Activated CD4-positive, alpha-beta T cell treated with anti-CD3 and anti-CD28 coated beads, Interleukin-2, amount 50 U/mL, for 16 hours (primary cell): ENCODE results near the gene RBFOX2.
A peak's percentile ranks its signal among the peaks of the same experiment; 100 is the strongest.
"Not testable (repeated sequence)": the region's sequence is repeated elsewhere in the genome, so short reads cannot be mapped to it uniquely, and the experiment has no call there.

Source experiments
- DNase-seq: peaks from one replicate; pipeline ENCODE4 v3.0.0-alpha.2; 2020

RBFOX2 gene

GRCh38 chr22:36028646-36029405 lies at the start of gene RBFOX2:
Gene RBFOX2 (minus strand): TSS chr22:36028824. CDS start chr22:36028425, 399 bp downstream.
- peak; percentile 67 for DNase-seq

- no peak for DNase-seq
Measured at GRCh38 chr22:36077271-36077670, 48.6 kb upstream of the RBFOX2 start.

GRCh38 chr22:36075724-36076123 lies 47.1 kb upstream of the RBFOX2 start:
- no peak for DNase-seq

- no peak for DNase-seq
Measured at GRCh38 chr22:36075230-36075629, 46.6 kb upstream of the RBFOX2 start.

GRCh38 chr22:36073476-36073875 lies 44.9 kb upstream of the RBFOX2 start:
- no peak for DNase-seq

GRCh38 chr22:36070645-36071044 lies 42.0 kb upstream of the RBFOX2 start:
- not testable (repeated sequence) for DNase-seq

GRCh38 chr22:36069368-36069767 lies 40.7 kb upstream of the RBFOX2 start:
- no peak for DNase-seq

- no peak for DNase-seq
Measured at GRCh38 chr22:36068776-36069344, 40.2 kb upstream of the RBFOX2 start.

GRCh38 chr22:36067235-36067558 lies 38.6 kb upstream of the RBFOX2 start:
- DNase-seq = no peak

- peak; percentile 71 for DNase-seq
Measured at GRCh38 chr22:36065775-36066544, 37.3 kb upstream of the RBFOX2 start.

- no peak for DNase-seq
Measured at GRCh38 chr22:36065462-36065774, 36.8 kb upstream of the RBFOX2 start.

- DNase-seq = no peak
Measured at GRCh38 chr22:36064358-36064757, 35.7 kb upstream of the RBFOX2 start.

GRCh38 chr22:36056980-36057379 lies 28.4 kb upstream of the RBFOX2 start:
- no peak for DNase-seq

GRCh38 chr22:36055376-36056295 lies 27.0 kb upstream of the RBFOX2 start:
- no peak for DNase-seq

GRCh38 chr22:36054446-36054845 lies 25.8 kb upstream of the RBFOX2 start:
- DNase-seq = not testable (repeated sequence)

- DNase-seq = no peak
Measured at GRCh38 chr22:36053242-36054147, 24.9 kb upstream of the RBFOX2 start.

GRCh38 chr22:36052505-36052941 lies 23.9 kb upstream of the RBFOX2 start:
- DNase-seq = peak; percentile 27

- DNase-seq = no peak
Measured at GRCh38 chr22:36049678-36049997, 21.0 kb upstream of the RBFOX2 start.

GRCh38 chr22:36048911-36049677 lies 20.5 kb upstream of the RBFOX2 start:
- no peak for DNase-seq

- not testable (repeated sequence) for DNase-seq
Measured at GRCh38 chr22:36044517-36044916, 15.9 kb upstream of the RBFOX2 start.

GRCh38 chr22:36042240-36042639 lies 13.6 kb upstream of the RBFOX2 start:
- DNase-seq = no peak
